ENCODE data around the gene RPE65.
"Not testable (repeated sequence)": the region's sequence is repeated elsewhere in the genome, so short reads cannot be mapped to it uniquely, and the experiment has no call there.

RPE65 gene

DNA sequence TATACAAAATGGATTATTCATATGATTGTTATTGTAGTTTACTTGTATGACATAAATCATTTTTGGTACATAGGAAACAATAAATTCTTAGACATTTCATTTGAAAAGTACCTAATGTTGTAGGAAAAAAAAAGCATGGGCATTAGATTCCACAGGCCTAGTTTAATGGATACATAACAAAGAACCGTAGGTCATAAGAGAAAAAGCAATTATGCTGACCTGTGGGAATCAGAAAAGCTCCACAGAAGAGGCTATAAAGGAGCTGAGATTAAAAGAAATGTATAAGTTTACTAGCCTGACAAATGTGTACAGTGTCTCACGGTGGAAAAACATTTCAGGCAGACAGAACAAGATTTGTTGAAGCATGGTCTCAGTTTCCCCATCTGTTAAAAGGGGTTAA, 43.4 kb upstream of the RPE65 start:
- TF ChIP-seq, protein P1, sequence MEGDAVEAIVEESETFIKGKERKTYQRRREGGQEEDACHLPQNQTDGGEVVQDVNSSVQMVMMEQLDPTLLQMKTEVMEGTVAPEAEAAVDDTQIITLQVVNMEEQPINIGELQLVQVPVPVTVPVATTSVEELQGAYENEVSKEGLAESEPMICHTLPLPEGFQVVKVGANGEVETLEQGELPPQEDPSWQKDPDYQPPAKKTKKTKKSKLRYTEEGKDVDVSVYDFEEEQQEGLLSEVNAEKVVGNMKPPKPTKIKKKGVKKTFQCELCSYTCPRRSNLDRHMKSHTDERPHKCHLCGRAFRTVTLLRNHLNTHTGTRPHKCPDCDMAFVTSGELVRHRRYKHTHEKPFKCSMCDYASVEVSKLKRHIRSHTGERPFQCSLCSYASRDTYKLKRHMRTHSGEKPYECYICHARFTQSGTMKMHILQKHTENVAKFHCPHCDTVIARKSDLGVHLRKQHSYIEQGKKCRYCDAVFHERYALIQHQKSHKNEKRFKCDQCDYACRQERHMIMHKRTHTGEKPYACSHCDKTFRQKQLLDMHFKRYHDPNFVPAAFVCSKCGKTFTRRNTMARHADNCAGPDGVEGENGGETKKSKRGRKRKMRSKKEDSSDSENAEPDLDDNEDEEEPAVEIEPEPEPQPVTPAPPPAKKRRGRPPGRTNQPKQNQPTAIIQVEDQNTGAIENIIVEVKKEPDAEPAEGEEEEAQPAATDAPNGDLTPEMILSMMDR (IDR thresholded peaks at IDR 0.05): no peak
- H3K9me3 Mint-ChIP-seq: no peaks in the 10 kb centered on the region
- H3K27me3 Mint-ChIP-seq (ENCODE audit: low read depth, poor library complexity): no peaks in the 10 kb centered on the region
- H3K4me3 Mint-ChIP-seq: peak overlapping the region; percentile 18
- peaks cover 47% of the 10 kb centered on the region for H3K36me3 Mint-ChIP-seq (ENCODE audit: low read depth)
- DNase-seq: no peak
- no peak overlapping the region for H3K27ac Mint-ChIP-seq
- H3K4me1 Mint-ChIP-seq: peaks cover 35% of the 10 kb centered on the region

DNA sequence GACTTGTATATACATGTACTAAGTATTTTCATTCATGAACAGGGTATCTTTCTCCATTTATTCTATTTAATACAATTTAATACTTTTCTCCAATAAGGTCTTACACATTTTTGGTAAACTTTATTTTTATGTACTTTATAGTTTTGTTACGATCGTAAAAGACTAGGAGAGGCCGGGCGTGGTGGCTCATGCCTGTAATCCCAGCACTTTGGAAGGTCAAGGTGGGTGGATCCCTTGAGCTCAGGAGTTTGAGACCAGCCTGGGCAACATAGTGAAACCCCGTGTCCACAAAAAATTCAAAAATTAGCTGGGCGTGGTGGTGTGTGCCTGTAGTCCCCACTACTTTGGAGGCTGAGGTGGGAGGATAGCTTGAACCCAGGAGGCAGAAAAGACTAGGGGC, 42.5 kb upstream of the RPE65 start:
- Mint-ChIP-seq H3K36me3 (ENCODE audit: low read depth) (peaks cover 56% of the 10 kb centered on the region), H3K27ac (peak overlapping the region; percentile 32), H3K4me1 (peaks cover 29% of the 10 kb centered on the region)
- not testable (repeated sequence) for H3K27me3 Mint-ChIP-seq (ENCODE audit: low read depth, poor library complexity); DNase-seq; H3K9me3 Mint-ChIP-seq; H3K4me3 Mint-ChIP-seq

DNA sequence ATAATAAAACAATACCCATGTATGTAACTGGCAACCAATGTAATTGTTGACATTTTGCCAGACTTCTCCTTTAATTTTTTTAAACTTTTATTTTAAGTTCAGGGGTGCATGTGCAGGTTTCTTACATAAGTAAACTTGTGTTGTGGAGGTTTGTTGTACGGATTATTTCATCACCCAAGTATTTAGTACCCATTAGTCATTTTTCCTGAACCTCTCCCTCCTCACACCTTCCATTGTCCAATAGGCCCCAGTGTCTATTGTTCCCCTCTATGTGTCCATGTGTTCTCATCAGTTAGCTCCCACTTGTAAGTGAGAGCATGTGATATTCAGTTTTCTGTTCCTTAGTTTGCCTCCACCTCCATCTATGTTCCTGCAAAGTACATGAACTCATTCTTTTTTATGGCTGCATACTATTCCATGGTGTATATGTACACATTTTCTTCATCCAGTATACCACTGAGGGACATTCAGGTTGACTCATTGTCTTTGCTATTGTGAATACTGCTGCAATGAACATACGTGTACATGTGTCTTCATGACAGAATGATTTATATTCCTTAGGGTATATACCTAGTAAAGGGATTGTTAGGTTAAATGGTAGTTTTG, 40.4 kb upstream of the RPE65 start:
- no peaks in the 10 kb centered on the region for H3K9me3 Mint-ChIP-seq
- peaks cover 19% of the 10 kb centered on the region for H3K4me1 Mint-ChIP-seq
- no peak overlapping the region for H3K27ac Mint-ChIP-seq
- DNase-seq: no peak
- TF ChIP-seq, protein P1 (IDR thresholded peaks at IDR 0.05): no peak
- peaks cover 74% of the 10 kb centered on the region for H3K36me3 Mint-ChIP-seq (ENCODE audit: low read depth)
- H3K4me3 Mint-ChIP-seq: no peak overlapping the region
- no peaks in the 10 kb centered on the region for H3K27me3 Mint-ChIP-seq (ENCODE audit: low read depth, poor library complexity)

DNA sequence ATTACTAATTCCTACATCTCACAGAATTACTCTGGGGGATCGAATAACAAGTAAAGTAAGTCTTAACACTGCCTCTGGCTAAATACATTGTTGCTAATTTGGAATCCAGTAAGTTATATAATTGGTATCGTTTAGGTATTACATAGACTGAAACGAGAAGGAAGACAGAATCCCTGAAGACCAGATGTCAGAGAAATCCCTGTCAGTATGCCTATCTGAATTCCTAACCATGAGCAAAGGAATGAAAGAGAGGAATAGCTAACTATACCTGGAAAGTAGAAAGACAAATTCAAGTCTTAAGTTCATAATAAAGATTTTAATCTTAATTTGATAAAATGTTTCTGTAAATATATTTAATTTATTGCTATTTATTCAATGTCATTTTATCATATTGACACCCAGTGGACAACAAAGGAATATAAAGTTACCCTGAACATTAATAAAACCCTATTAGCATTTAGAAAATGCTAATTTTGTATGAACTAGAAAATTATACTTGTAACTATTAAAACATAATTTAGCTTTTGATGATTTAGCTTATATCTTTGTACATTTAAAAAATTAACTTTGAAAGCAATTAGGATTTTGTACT, 35.8 kb upstream of the RPE65 start:
- H3K4me1 Mint-ChIP-seq: no peaks in the 10 kb centered on the region
- no peak overlapping the region for H3K4me3 Mint-ChIP-seq
- no peaks in the 10 kb centered on the region for H3K9me3 Mint-ChIP-seq
- no peak for DNase-seq
- TF ChIP-seq, protein P1 (IDR thresholded peaks at IDR 0.05): no peak
- no peak overlapping the region for H3K27ac Mint-ChIP-seq
- H3K27me3 Mint-ChIP-seq (ENCODE audit: low read depth, poor library complexity): no peaks in the 10 kb centered on the region
- peaks cover 79% of the 10 kb centered on the region for H3K36me3 Mint-ChIP-seq (ENCODE audit: low read depth)

DNA sequence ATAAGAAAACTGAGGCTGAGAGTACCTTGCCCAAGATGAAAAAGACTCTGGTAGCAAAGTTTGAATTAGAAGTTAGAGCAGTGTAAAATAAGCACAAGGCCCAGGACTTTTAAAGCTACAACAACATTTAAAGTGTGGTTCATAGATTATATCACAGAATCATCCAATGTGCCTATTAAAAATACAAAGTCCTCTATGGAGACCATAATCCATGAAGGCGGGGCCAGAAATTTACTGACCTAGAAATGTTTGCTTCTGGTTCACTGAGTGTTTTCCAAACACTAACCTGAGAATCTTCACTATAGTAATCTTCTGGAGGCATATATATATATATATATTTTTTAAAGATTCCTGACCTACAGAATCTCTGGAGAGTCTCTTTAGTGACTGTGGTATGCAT, 34.9 kb upstream of the RPE65 start:
- Mint-ChIP-seq H3K27ac (no peak overlapping the region), H3K4me3 (no peak overlapping the region), H3K27me3 (ENCODE audit: low read depth, poor library complexity) (no peaks in the 10 kb centered on the region), H3K36me3 (ENCODE audit: low read depth) (peaks cover 77% of the 10 kb centered on the region), H3K4me1 (no peaks in the 10 kb centered on the region), H3K9me3 (no peaks in the 10 kb centered on the region)
- TF ChIP-seq, protein P1 (IDR thresholded peaks at IDR 0.05): no peak
- DNase-seq: no peak

DNA sequence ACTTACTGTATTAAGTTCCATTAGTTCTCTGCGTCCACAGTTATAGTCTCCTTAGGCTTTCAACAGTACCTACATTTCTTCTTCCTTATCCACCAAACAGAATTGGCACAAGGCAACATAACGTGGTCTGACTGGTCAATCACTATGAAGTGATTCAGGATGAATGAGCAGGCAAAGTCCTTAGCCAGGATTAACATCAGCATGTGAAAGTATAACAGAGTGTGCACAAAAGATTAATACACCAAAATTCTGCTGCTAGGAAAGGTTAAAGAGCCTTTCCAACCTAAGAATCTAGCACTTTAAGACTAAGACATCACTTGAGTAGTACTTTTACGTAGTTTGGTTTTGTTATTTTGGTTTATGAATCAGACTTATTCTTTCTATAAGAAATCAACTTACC, 31.3 kb upstream of the RPE65 start:
- H3K36me3 Mint-ChIP-seq (ENCODE audit: low read depth): peaks cover 69% of the 10 kb centered on the region
- H3K9me3 Mint-ChIP-seq: no peaks in the 10 kb centered on the region
- DNase-seq: no peak
- H3K27ac Mint-ChIP-seq: no peak overlapping the region
- TF ChIP-seq, protein P1 (IDR thresholded peaks at IDR 0.05): no peak
- no peaks in the 10 kb centered on the region for H3K4me1 Mint-ChIP-seq
- no peak overlapping the region for H3K4me3 Mint-ChIP-seq
- H3K27me3 Mint-ChIP-seq (ENCODE audit: low read depth, poor library complexity): no peaks in the 10 kb centered on the region
